Gastroesophageal sphincter (tissue), 3 donors: ENCODE measurements around the gene SETD1A.

Experiments
- CTCF ChIP-seq, 4 experiments: fragments of 200-600 bp in 2 of 4; fragments of 450-650 bp in 2 of 4; sonication (generic) in 1 of 4; IDR thresholded peaks; one replicate each; pipeline ENCODE4 v1.5.1; 2017 to 2019; ENCODE audit warnings: antibody characterized with exemption in 4 of 4, mild to moderate bottlenecking in 2 of 4, moderate library complexity in 2 of 4
- POLR2A ChIP-seq, 2 donors: fragments of 450-650 bp; IDR thresholded peaks; one replicate each; pipeline ENCODE4 v1.6.1; 2017; ENCODE audit warnings: antibody characterized with exemption in 2 of 2, mild to moderate bottlenecking in 2 of 2, moderate library complexity in 1 of 2

DNA sequence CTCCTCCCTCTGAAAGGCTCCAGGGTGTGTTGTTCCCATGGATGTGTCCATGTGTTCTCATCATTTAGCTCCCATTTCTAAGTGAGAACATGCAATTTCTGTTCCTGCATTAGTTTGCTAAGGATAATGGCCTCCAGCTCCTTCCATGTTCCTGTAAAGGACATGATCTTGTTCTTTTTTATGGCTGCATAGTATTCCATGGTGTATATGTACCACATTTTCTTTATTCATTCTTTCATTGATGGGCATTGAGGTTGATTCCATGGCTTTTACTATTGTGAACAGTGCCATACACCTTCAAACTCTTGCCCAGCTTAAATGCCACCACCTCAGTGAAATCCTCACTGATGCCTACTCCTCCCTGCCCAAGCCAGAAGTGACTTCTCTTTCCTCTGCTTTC lies 13.2 kb upstream of the SETD1A start:
- TF ChIP-seq POLR2A (IDR thresholded peaks at IDR 0.05): no peak
- no peak for TF ChIP-seq CTCF (IDR thresholded peaks at IDR 0.05)
